ENCODE results near the gene CSNK1G1.
"Not testable (repeated sequence)": the region's sequence is repeated elsewhere in the genome, so short reads cannot be mapped to it uniquely, and the experiment has no call there.

The CSNK1G1 gene

DNA sequence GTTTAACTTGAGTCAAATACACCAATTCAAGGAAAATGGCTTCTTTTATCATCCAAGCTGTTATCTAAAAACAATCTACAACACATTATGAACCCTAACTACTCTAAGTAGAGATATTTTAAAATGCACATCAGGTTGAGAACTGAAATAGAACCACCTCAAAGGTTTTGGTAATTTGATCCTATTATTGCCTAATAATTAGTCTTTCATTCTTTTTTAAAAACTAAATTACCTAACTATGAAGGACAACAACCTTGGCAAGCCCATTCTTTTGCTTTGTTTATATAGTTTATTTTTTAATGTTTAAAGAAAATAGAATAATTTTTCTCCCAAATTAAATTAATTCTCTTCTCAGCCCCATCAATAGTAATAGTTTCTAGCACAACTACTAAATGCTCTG is 132.1 kb downstream of the CSNK1G1 start:
- H3K9me3 ChIP-seq (replicated peaks; ENCODE audit: insufficient read depth, low read length) = no peaks in the 10 kb centered on the region
- H3K4me2 ChIP-seq (ENCODE audit: low read depth, low read length) = no peak overlapping the region
- no peaks in the 10 kb centered on the region for H3K36me3 ChIP-seq (replicated peaks; ENCODE audit: insufficient read depth, low read length)
- H3K27me3 ChIP-seq (replicated peaks; ENCODE audit: insufficient read depth, low read length) = no peaks in the 10 kb centered on the region
- TF ChIP-seq EZH2phosphoT487 (IDR thresholded peaks at IDR 0.05; ENCODE audit: low read length) (no peak), EZH2 (optimal IDR thresholded peaks at IDR 0.05; ENCODE audit: low read depth, low read length) (no peak), CTCF (IDR thresholded peaks at IDR 0.05; ENCODE audit: low read length) (no peak)
- H3K79me2 ChIP-seq (ENCODE audit: low read length) = no peaks in the 10 kb centered on the region
- no peak overlapping the region for H3K27ac ChIP-seq (ENCODE audit: low read length)
- no peaks in the 10 kb centered on the region for H3K9me2 ChIP-seq (replicated peaks; ENCODE audit: insufficient read depth, low read length)
- no peak overlapping the region for H3K4me3 ChIP-seq (ENCODE audit: low read length)
- H3F3A ChIP-seq (ENCODE audit: insufficient read depth, low read length) = no peaks in the 10 kb centered on the region
- H2AFZ ChIP-seq (ENCODE audit: low read length) = no peak overlapping the region
- no peak overlapping the region for H3K9ac ChIP-seq (ENCODE audit: low read length)
- no peaks in the 10 kb centered on the region for H3K4me1 ChIP-seq (ENCODE audit: low read length)
- DNase-seq = no peak
- H4K20me1 ChIP-seq (ENCODE audit: insufficient read depth, low read length) = no peaks in the 10 kb centered on the region

GRCh38 chr15:64222573-64223366 is 133.2 kb downstream of the CSNK1G1 start:
- no peak for DNase-seq
- no peaks in the 10 kb centered on the region for H3K36me3 ChIP-seq (replicated peaks; ENCODE audit: insufficient read depth, low read length)
- H3K9ac ChIP-seq (ENCODE audit: low read length) = no peak overlapping the region
- no peaks in the 10 kb centered on the region for H3K27me3 ChIP-seq (replicated peaks; ENCODE audit: insufficient read depth, low read length)
- H3K9me2 ChIP-seq (replicated peaks; ENCODE audit: insufficient read depth, low read length) = no peaks in the 10 kb centered on the region
- no peaks in the 10 kb centered on the region for H4K20me1 ChIP-seq (ENCODE audit: insufficient read depth, low read length)
- no peak overlapping the region for H3K4me3 ChIP-seq (ENCODE audit: low read length)
- H3K9me3 ChIP-seq (replicated peaks; ENCODE audit: insufficient read depth, low read length) = no peaks in the 10 kb centered on the region
- H3K4me1 ChIP-seq (ENCODE audit: low read length) = no peaks in the 10 kb centered on the region
- no peak overlapping the region for H3K4me2 ChIP-seq (ENCODE audit: low read depth, low read length)
- H2AFZ ChIP-seq (ENCODE audit: low read length) = no peak overlapping the region
- no peaks in the 10 kb centered on the region for H3K79me2 ChIP-seq (ENCODE audit: low read length)
- TF ChIP-seq EZH2 (optimal IDR thresholded peaks at IDR 0.05; ENCODE audit: low read depth, low read length) (no peak), EZH2phosphoT487 (IDR thresholded peaks at IDR 0.05; ENCODE audit: low read length) (no peak), CTCF (IDR thresholded peaks at IDR 0.05; ENCODE audit: low read length) (no peak)
- no peak overlapping the region for H3K27ac ChIP-seq (ENCODE audit: low read length)
- H3F3A ChIP-seq (ENCODE audit: insufficient read depth, low read length) = no peaks in the 10 kb centered on the region

DNA sequence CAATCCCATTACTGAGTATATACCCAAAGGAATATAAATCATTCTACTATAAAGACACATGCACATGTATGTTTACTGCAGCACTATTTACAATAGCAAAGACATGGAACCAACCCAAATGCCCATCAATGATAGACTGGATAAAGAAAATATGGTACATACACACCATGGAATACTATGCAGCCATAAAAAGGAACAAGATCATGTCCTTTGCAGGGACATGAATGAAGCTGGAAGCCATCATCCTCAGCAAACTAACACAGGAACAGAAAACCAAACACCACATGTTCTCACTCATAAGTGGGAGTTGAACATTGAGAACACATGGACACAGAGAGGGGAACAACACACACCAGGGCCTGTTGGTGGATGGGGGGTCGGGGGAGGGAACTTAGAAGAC is 134.1 kb downstream of the CSNK1G1 start:
- DNase-seq; H3F3A ChIP-seq (ENCODE audit: insufficient read depth, low read length); H3K27me3 ChIP-seq (replicated peaks; ENCODE audit: insufficient read depth, low read length); H3K9me3 ChIP-seq (replicated peaks; ENCODE audit: insufficient read depth, low read length); H3K4me3 ChIP-seq (ENCODE audit: low read length); H3K79me2 ChIP-seq (ENCODE audit: low read length); H4K20me1 ChIP-seq (ENCODE audit: insufficient read depth, low read length); H3K4me2 ChIP-seq (ENCODE audit: low read depth, low read length); H3K9me2 ChIP-seq (replicated peaks; ENCODE audit: insufficient read depth, low read length); H3K4me1 ChIP-seq (ENCODE audit: low read length); H3K27ac ChIP-seq (ENCODE audit: low read length); H2AFZ ChIP-seq (ENCODE audit: low read length); H3K36me3 ChIP-seq (replicated peaks; ENCODE audit: insufficient read depth, low read length); H3K9ac ChIP-seq (ENCODE audit: low read length): not testable (repeated sequence)

DNA sequence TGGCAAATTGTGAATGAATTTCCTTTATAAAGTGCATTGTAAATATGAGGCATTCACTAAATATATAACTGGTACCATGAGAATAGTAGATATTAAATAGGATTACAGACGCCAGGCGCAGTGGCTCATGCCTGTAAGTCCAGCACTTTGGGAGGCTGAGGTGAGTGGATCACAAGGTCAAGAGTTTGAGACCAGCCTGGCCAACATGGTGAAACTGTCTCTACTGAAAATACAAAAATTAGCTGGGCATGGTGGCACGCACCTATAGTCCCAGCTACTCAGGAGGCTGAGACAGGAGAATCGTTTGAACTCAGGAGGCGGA is 138.6 kb downstream of the CSNK1G1 start:
- H3K36me3 ChIP-seq (replicated peaks; ENCODE audit: insufficient read depth, low read length); DNase-seq; H3K27ac ChIP-seq (ENCODE audit: low read length); H3K4me2 ChIP-seq (ENCODE audit: low read depth, low read length); H3K27me3 ChIP-seq (replicated peaks; ENCODE audit: insufficient read depth, low read length); H2AFZ ChIP-seq (ENCODE audit: low read length); H3K9me2 ChIP-seq (replicated peaks; ENCODE audit: insufficient read depth, low read length); H3F3A ChIP-seq (ENCODE audit: insufficient read depth, low read length); H4K20me1 ChIP-seq (ENCODE audit: insufficient read depth, low read length); H3K4me1 ChIP-seq (ENCODE audit: low read length); H3K79me2 ChIP-seq (ENCODE audit: low read length); H3K4me3 ChIP-seq (ENCODE audit: low read length); H3K9me3 ChIP-seq (replicated peaks; ENCODE audit: insufficient read depth, low read length); H3K9ac ChIP-seq (ENCODE audit: low read length): not testable (repeated sequence)
